Measurements from ENCODE around the gene CNTRL.
A peak's percentile ranks its signal among the peaks of the same experiment; 100 is the strongest.
"Not testable (repeated sequence)": the region's sequence is repeated elsewhere in the genome, so short reads cannot be mapped to it uniquely, and the experiment has no call there.

CNTRL gene

GRCh38 chr9:121075251-121076036 lies 689 bp downstream of the CNTRL start:
- peak overlapping the region; percentile 95 for H3K4me3 ChIP-seq (ENCODE audit: low read depth, low read length)
- TF ChIP-seq MAX (IDR thresholded peaks at IDR 0.05; ENCODE audit: low read depth, low read length) (0 out of 2 replicates have a peak, but pooled peaks have one; percentile 27), MYC (IDR thresholded peaks at IDR 0.05; ENCODE audit: low read depth, low read length) (0 out of 2 replicates have a peak, but pooled peaks have one; percentile 25), CTCF (IDR thresholded peaks at IDR 0.05; ENCODE audit: low read depth, low read length) (no peak), POLR2A (IDR thresholded peaks at IDR 0.05; ENCODE audit: extremely low read depth, insufficient read length) (no peak)
- peak; percentile 69 for DNase-seq (ENCODE audit: low read depth)

DNA sequence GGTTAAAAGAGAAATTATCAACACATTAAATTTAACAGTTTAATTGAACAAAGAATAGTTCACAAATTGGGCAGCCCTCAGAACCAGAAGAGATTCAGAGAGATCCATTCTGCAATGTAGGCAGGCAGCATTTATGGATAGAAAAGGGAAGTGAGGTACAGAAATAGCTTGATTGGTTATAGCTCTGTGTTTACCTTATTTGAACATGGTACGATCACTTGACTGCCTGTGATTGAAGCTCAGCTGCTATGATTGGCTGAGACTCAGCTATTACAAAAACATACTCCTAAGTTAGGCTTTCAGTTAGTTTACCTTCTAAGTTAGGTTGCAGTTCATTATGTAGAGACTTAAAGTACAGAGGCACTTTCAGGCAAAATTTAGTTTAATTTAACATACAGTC lies 7.3 kb downstream of the CNTRL start:
- H3K4me3 ChIP-seq (ENCODE audit: low read depth, low read length): no peak overlapping the region
- no peak for DNase-seq (ENCODE audit: low read depth)
- TF ChIP-seq MAX (IDR thresholded peaks at IDR 0.05; ENCODE audit: low read depth, low read length): no peak
- TF ChIP-seq CTCF (IDR thresholded peaks at IDR 0.05; ENCODE audit: low read depth, low read length): no peak
- TF ChIP-seq MYC (IDR thresholded peaks at IDR 0.05; ENCODE audit: low read depth, low read length): no peak
- TF ChIP-seq POLR2A (IDR thresholded peaks at IDR 0.05; ENCODE audit: extremely low read depth, insufficient read length): no peak

GRCh38 chr9:121085661-121086060 lies 10.9 kb downstream of the CNTRL start:
- no peak for DNase-seq (ENCODE audit: low read depth)
- TF ChIP-seq MAX (IDR thresholded peaks at IDR 0.05; ENCODE audit: low read depth, low read length) (no peak), MYC (IDR thresholded peaks at IDR 0.05; ENCODE audit: low read depth, low read length) (no peak)
- no peak overlapping the region for H3K4me3 ChIP-seq (ENCODE audit: low read depth, low read length)

GRCh38 chr9:121088576-121088975 lies 13.8 kb downstream of the CNTRL start:
- peak; percentile 70 for DNase-seq (ENCODE audit: low read depth)
- no peak overlapping the region for H3K4me3 ChIP-seq (ENCODE audit: low read depth, low read length)
- TF ChIP-seq MYC (IDR thresholded peaks at IDR 0.05; ENCODE audit: low read depth, low read length): no peak

DNA sequence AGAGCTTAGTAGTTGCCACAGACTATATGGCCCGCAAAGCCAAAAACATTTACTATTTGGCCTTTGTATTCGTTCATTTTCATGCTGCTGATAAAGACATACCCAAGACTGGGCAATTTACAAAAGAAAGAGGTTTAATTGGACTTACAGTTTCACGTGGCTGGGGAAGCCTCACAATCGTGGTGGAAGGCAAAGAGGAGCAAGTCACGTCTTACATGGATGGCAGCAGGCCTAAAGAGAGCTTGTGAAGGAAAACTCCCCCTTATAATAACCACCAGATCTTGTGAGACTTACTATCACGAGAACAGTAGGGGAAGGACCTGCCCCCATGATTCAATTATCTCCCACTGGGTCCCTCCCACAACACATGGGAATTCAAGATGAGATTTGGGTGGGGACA lies 16.0 kb downstream of the CNTRL start:
- not testable (repeated sequence) for H3K4me3 ChIP-seq (ENCODE audit: low read depth, low read length); DNase-seq (ENCODE audit: low read depth)

- TF ChIP-seq MYC (IDR thresholded peaks at IDR 0.05; ENCODE audit: low read depth, low read length) (no peak), CTCF (IDR thresholded peaks at IDR 0.05; ENCODE audit: low read depth, low read length) (no peak), MAX (IDR thresholded peaks at IDR 0.05; ENCODE audit: low read depth, low read length) (no peak), POLR2A (IDR thresholded peaks at IDR 0.05; ENCODE audit: extremely low read depth, insufficient read length) (no peak)
- H3K4me3 ChIP-seq (ENCODE audit: low read depth, low read length): no peak overlapping the region
- DNase-seq (ENCODE audit: low read depth): no peak
These were observed 20.3 kb downstream of the CNTRL start for GRCh38 chr9:121095057-121095456.

GRCh38 chr9:121098567-121099198 lies 23.9 kb downstream of the CNTRL start:
- H3K4me3 ChIP-seq (ENCODE audit: low read depth, low read length): no peak overlapping the region
- TF ChIP-seq MYC (IDR thresholded peaks at IDR 0.05; ENCODE audit: low read depth, low read length) (no peak), MAX (IDR thresholded peaks at IDR 0.05; ENCODE audit: low read depth, low read length) (no peak), POLR2A (IDR thresholded peaks at IDR 0.05; ENCODE audit: extremely low read depth, insufficient read length) (no peak), CTCF (IDR thresholded peaks at IDR 0.05; ENCODE audit: low read depth, low read length) (no peak)
- DNase-seq (ENCODE audit: low read depth): no peak

DNA sequence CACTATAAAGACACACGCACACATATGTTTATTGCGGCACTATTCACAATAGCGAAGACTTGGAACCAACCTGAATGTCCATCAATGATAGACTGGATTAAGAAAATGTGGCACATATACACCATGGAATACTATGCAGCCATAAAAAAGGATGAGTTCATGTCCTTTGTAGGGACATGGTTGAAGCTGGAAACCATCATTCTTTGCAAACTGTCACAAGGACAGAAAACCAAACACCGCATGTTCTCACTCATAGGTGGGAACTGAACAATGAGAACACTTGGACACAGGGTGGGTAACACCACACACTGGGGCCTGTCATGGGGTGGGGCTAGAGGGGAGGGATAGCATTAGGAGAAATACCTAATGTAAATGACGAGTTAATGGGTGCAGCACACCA lies 29.3 kb downstream of the CNTRL start:
- not testable (repeated sequence) for DNase-seq (ENCODE audit: low read depth); H3K4me3 ChIP-seq (ENCODE audit: low read depth, low read length)

All from NB4 (cell line).